Subcutaneous adipose tissue (tissue), 4 donors: Measurements from ENCODE around the gene GLS2. TPM values are rescaled to one million over a fixed set of nuclear protein-coding genes. Genes with fewer than 3 reads are reported as not detected.

Experiments
- CTCF ChIP-seq: fragments of 450-650 bp; IDR thresholded peaks from one replicate; pipeline ENCODE4 v1.5.1; 2016; ENCODE audit warnings: low read depth, mild to moderate bottlenecking, control low read depth, antibody characterized with exemption, moderate library complexity
- total RNA-seq, 4 donors: library from RNA; depleted of rRNA; stranded (reverse); fragments of >200 nt; gene quantifications; one replicate each; pipeline ENCODE4 v1.1.0, GENCODE V29; 2016

The GLS2 gene
- total RNA-seq = 1 to 10 TPM in 2 of 4 donors, not detected in 2; 1.8 to 3.2 TPM

DNA sequence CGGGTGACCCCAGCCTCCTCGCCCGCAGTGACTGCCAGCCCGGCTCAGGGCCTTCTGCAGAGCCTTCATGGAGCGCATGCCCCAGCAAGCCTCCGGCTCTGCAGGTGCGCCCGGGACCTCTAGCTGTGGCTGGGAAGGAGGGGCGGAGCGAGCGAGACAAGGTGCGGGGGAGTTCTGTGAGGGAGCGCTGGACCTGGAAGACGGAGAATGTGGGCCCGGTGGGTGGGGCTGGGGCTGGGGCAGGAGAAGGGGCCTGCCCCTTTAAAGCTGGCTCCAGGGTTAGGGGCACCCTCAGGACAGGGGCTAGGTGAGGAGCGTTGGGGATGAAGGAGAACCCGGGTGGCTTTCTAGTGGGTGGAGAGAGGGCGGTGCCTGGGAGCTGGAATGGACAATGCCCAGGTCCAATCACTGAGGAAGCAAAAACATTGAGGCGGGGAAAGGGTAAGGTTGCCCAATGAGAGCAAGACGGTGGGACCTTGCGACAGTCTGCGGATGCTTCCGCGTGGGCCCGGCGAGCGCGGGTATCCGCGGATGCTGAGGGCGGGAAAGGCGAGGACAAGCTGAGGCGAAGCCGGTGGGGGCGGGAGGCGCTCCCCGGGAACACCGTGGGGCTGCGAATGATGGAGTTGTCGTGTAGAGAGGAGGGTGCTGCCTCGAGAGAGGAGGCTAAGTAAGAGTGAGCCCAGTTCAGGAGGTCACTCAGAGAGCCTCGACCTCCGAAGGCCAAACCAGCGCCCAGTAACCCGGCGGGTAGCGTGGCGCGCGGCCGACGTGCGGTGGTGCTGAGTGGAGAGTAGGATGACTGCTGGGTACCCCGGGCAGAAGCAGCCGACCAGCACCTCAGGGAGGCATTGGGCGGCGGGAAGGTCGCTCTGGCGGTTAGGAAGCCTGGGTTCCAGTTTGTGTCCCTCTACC lies at the start of gene GLS2:
Gene GLS2, minus strand, starts transcription at position 121 of the 915 bp plus-strand sequence. Its CDS starts 43 bp downstream, at position 78.
- TF ChIP-seq CTCF = no peak

DNA sequence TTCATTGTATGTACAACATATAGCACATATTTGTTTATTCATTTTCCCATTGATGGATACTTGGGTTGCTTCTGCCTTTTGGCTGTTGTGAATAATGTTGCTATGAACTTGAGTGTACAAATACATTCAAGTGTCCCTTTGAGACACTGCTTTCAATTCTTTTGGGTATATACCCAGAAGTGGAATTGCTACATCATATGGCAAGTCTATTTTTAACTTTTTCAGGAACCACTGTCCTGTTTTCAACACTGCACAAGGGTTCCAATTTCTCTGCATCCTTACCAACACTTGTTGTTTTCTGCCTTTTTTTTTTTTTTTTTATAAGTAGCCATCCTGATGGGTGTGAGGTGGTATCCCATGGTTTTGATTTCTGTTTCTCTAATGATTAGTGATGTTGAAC lies 49.6 kb upstream of the GLS2 start:
- TF ChIP-seq CTCF = no peak

DNA sequence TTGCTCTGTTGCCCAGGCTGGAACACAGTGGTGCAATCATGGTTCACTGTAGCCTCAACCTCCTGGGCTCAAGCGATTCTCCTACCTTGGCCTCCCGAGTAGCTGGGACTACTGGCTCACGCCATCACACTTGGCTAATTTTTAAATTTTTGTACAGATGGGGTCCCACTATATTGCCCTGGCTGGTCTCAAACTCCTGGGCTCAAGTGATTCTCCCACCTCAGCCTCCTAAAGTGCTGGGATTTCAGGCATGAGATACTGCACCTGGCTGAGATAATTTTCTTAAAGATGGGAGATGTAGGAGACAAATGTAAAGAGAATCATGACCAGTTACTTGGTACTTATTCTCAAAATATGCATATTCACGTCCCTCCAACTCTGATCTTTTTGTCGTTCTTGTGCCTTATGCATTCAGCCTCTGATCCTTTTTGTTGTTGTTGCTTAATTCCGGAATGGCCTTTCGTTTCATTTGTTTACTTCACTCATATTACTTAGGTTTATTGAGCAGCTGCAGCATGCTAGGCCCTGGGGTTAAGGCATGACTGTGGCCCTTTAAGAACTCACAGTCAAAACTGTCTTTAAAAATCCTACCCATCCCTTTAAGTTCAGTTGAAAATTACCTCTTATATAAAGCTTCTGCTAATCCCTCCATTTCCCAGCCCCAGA lies 42.6 kb upstream of the GLS2 start:
- no peak for TF ChIP-seq CTCF

DNA sequence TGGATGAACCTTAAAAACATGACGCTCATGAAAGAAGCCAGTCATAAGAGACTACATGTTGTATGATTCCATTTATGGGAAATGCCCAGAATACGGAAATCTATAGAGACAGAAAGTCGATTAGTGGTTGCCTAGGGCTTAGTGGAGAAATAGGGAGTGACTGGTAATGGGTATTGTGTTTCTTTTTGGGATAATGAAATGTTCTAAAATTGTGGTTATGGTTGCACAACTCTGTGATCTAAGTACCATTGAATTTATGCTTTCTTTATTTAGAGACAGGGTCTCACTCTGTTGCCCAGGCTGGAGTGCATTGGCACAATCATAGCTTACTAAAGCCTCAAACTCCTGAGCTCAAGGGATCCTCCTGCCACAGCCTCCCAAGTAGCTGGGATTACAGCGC lies 41.7 kb upstream of the GLS2 start:
- TF ChIP-seq CTCF = no peak

DNA sequence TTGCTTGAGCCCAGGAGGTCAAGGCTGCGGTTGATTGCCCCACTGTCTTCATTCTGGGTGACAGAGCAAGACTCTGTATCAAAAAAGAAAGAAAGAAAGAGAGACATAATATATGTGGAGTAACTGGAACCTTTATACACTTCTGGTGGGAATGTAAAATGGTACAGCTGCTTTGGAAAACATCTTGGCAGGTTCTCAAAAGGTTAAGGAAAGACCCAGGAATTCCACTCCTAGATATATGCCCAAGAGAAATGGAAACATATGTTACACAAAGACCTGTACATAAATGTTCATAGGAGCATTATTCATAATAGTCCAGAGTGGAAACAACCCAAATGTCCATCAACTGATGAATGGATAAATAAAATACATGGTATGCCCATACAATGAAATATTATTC lies 40.9 kb upstream of the GLS2 start:
- TF ChIP-seq CTCF = no peak

- no peak for TF ChIP-seq CTCF
These were observed 34.6 kb upstream of the GLS2 start for GRCh38 chr12:56522411-56523193.
